ES-I3 (cell line): ENCODE data around the gene SRRM3.
"Not testable (repeated sequence)": the region's sequence is repeated elsewhere in the genome, so short reads cannot be mapped to it uniquely, and the experiment has no call there.

Experiments
- H3K36me3 ChIP-seq: 2 replicates; pipeline ENCODE4 v1.6.1; 2013; ENCODE audit warnings: mild to moderate bottlenecking, low read length, control low read depth, moderate library complexity; ENCODE audit not compliant: insufficient read depth
- H3K4me1 ChIP-seq: 2 replicates; pipeline ENCODE4 v1.6.1; 2013; ENCODE audit warnings: mild to moderate bottlenecking, control low read depth, low read length; ENCODE audit not compliant: insufficient read depth
- H3K9ac ChIP-seq: 2 replicates; pipeline ENCODE4 v1.6.1; 2013; ENCODE audit warnings: low read depth, mild to moderate bottlenecking, low read length, moderate library complexity
- H3K9me3 ChIP-seq: 2 replicates; pipeline ENCODE4 v1.6.1; 2013; ENCODE audit warnings: mild to moderate bottlenecking, low read length, moderate library complexity; ENCODE audit not compliant: control insufficient read depth, insufficient read depth

SRRM3 gene

GRCh38 chr7:76329479-76329878 lies 127.8 kb downstream of the SRRM3 start:
- no peaks in the 10 kb centered on the region for H3K9me3 ChIP-seq
- no peak overlapping the region for H3K9ac ChIP-seq
- H3K4me1 ChIP-seq, result no peaks in the 10 kb centered on the region; the same call in 1 of the 2 replicates
- peaks cover 26% of the 10 kb centered on the region for H3K36me3 ChIP-seq

- no peaks in the 10 kb centered on the region for H3K9me3 ChIP-seq
- no peaks in the 10 kb centered on the region; the same call in 1 of the 2 replicates for H3K4me1 ChIP-seq
- H3K36me3 ChIP-seq, result peaks cover 22% of the 10 kb centered on the region
- H3K9ac ChIP-seq, result no peak overlapping the region
These were observed 128.6 kb downstream of the SRRM3 start for GRCh38 chr7:76330261-76330660.

GRCh38 chr7:76330673-76331072 lies 129.0 kb downstream of the SRRM3 start:
- H3K9ac ChIP-seq, result no peak overlapping the region
- H3K9me3 ChIP-seq, result no peaks in the 10 kb centered on the region
- peaks cover 20% of the 10 kb centered on the region for H3K36me3 ChIP-seq
- no peaks in the 10 kb centered on the region; the same call in 1 of the 2 replicates for H3K4me1 ChIP-seq

- H3K9ac ChIP-seq, result no peak overlapping the region
- H3K9me3 ChIP-seq, result no peaks in the 10 kb centered on the region
- H3K4me1 ChIP-seq, result no peaks in the 10 kb centered on the region; the same call in 1 of the 2 replicates
- peaks cover 20% of the 10 kb centered on the region for H3K36me3 ChIP-seq
These were observed 130.4 kb downstream of the SRRM3 start for GRCh38 chr7:76332078-76332477.

- Histone ChIP-seq H3K9me3 (no peaks in the 10 kb centered on the region), H3K36me3 (peaks cover 17% of the 10 kb centered on the region), H3K9ac (no peak overlapping the region), H3K4me1 (peaks cover 10% of the 10 kb centered on the region)
These were observed 131.9 kb downstream of the SRRM3 start for GRCh38 chr7:76333511-76334101.

GRCh38 chr7:76334320-76334967 lies 132.7 kb downstream of the SRRM3 start:
- H3K9ac ChIP-seq, result no peak overlapping the region
- H3K4me1 ChIP-seq, result peaks cover 12% of the 10 kb centered on the region
- H3K36me3 ChIP-seq, result peaks cover 14% of the 10 kb centered on the region
- H3K9me3 ChIP-seq, result no peaks in the 10 kb centered on the region

GRCh38 chr7:76335417-76335816 lies 133.7 kb downstream of the SRRM3 start:
- not testable (repeated sequence) for H3K9me3 ChIP-seq, H3K9ac ChIP-seq
- Histone ChIP-seq H3K4me1 (peaks cover 12% of the 10 kb centered on the region), H3K36me3 (peaks cover 15% of the 10 kb centered on the region)

GRCh38 chr7:76336094-76336493 lies 134.4 kb downstream of the SRRM3 start:
- peaks cover 12% of the 10 kb centered on the region for H3K4me1 ChIP-seq
- no peak overlapping the region for H3K9ac ChIP-seq
- peaks cover 14% of the 10 kb centered on the region for H3K36me3 ChIP-seq
- no peaks in the 10 kb centered on the region for H3K9me3 ChIP-seq
